Fibroblast of villous mesenchyme (primary cell): ENCODE data around the gene RFTN2. TPM values are rescaled to one million over a fixed set of nuclear protein-coding genes. Genes with fewer than 3 reads are reported as not detected.
"Not testable (repeated sequence)": the region's sequence is repeated elsewhere in the genome, so short reads cannot be mapped to it uniquely, and the experiment has no call there.

ENCODE experiments used
- DNase-seq: peaks from one replicate; pipeline ENCODE4 v3.0.0-alpha.2; 2010; ENCODE audit warnings: low read depth
- H3K4me3 ChIP-seq: 2 replicates; pipeline ENCODE4 v1.5.1; 2011; ENCODE audit warnings: low read depth, mild to moderate bottlenecking, low read length
- total RNA-seq: library from RNA; depleted of rRNA; stranded (reverse); fragments of >200 nt; gene quantifications from 2 replicates; pipeline ENCODE4 v1.2.3, GENCODE V29; 2012
- TF ChIP-seq, protein P1 (sequence below): IDR thresholded peaks from 2 replicates; pipeline ENCODE4 v1.5.1; 2012; ENCODE audit warnings: low read depth, mild to moderate bottlenecking, low read length; ENCODE audit not compliant: insufficient read depth

Gene RFTN2
- total RNA-seq, 1 donor, result 4.7 TPM

DNA sequence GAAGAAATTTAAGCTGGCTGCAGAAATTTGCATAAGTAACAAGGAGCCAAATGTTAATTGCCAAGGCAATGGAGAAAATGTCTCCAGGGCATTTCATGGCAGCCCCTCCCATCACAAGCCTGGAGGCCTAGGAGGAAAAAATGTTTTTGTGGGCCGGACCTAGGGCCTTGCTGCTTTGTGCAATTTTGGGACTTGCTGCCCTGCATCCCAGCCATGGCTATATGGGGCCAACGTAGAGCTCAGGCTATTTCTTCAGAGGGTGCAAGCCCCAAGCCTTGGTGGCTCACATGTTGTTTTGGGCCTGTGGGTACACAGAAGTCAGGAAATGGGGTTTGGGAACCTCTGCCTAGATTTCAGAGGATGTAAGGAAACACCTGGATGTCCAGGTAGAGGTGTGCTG lies 101.8 kb downstream of the RFTN2 start:
- TF ChIP-seq, protein P1, sequence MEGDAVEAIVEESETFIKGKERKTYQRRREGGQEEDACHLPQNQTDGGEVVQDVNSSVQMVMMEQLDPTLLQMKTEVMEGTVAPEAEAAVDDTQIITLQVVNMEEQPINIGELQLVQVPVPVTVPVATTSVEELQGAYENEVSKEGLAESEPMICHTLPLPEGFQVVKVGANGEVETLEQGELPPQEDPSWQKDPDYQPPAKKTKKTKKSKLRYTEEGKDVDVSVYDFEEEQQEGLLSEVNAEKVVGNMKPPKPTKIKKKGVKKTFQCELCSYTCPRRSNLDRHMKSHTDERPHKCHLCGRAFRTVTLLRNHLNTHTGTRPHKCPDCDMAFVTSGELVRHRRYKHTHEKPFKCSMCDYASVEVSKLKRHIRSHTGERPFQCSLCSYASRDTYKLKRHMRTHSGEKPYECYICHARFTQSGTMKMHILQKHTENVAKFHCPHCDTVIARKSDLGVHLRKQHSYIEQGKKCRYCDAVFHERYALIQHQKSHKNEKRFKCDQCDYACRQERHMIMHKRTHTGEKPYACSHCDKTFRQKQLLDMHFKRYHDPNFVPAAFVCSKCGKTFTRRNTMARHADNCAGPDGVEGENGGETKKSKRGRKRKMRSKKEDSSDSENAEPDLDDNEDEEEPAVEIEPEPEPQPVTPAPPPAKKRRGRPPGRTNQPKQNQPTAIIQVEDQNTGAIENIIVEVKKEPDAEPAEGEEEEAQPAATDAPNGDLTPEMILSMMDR, result no peak
- no peak for DNase-seq
- H3K4me3 ChIP-seq, result no peak overlapping the region

GRCh38 chr2:197571627-197572271 lies 103.6 kb downstream of the RFTN2 start:
- peak; percentile 80 for DNase-seq
- TF ChIP-seq, protein P1, result no peak

GRCh38 chr2:197560146-197560665 lies 115.2 kb downstream of the RFTN2 start:
- H3K4me3 ChIP-seq, result no peak overlapping the region
- no peak for DNase-seq
- TF ChIP-seq, protein P1, result no peak

More at GRCh38 chr2:197571627-197572271, 103.6 kb downstream of the RFTN2 start:
- H3K4me3 ChIP-seq, result no peak overlapping the region

DNA sequence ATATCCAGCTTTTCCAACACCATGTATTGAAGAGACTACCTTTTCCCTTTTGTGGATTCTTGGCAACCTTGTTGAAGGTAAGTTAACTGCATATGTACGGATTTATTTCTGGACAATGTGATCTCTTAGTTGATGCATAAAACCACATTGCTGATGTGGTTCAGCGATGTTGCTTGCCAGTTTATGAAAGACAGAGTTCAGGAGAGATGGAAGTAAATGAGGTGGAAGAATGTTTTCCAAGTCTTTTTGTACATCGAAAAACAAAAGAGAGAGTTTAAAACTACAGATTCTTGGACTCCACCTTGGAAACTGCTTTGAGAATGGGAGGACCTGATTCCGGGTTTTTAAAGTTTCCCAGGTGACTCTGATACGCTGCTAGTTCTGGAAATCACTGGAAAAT lies 115.7 kb downstream of the RFTN2 start:
- DNase-seq, result no peak
- TF ChIP-seq, protein P1, result no peak
- H3K4me3 ChIP-seq, result no peak overlapping the region

- TF ChIP-seq, protein P1, result no peak
- DNase-seq, result no peak
- H3K4me3 ChIP-seq, result no peak overlapping the region
These were observed 117.0 kb downstream of the RFTN2 start for GRCh38 chr2:197558393-197558792.

DNA sequence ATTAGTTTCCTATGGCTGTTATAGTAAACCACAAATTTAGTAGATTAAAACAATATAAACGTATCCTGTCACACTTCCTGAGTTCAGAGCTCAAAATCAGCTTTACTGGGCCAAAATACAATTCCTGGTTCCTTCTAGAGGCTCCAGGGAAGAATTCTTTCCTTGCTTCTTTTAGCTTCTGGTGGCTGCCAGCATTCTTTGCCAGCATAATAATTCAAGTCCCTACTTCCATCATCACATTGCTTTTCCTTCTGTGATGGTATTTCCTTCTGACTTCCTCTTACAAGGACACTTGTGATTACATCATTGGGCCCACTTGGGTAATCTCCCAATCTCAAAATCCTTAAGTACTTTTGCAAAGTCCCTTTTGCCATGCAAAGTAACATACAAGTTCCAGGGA lies 118.9 kb downstream of the RFTN2 start:
- DNase-seq, result peak; percentile 6
- TF ChIP-seq, protein P1, result no peak
- H3K4me3 ChIP-seq, result no peak overlapping the region

DNA sequence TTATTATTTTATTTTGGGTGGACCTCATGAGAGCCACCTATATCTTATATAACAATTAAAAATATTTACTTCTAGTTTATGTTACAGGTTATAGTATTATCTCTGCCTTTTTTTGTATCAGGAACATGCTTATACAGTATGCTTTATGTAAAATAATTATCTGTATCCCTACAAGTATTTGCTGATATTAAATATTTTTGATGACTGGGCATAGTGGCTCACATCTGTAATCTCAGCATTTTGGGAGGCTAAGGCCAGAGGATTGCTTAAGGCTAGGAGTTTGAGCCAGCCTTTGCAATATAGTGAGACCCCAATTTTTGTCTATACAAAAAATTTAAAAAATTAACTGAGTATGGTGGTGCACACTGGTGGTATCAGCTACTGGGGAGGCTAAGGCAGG lies 119.9 kb downstream of the RFTN2 start:
- no peak for DNase-seq
- no peak overlapping the region for H3K4me3 ChIP-seq
- TF ChIP-seq, protein P1, result no peak

DNA sequence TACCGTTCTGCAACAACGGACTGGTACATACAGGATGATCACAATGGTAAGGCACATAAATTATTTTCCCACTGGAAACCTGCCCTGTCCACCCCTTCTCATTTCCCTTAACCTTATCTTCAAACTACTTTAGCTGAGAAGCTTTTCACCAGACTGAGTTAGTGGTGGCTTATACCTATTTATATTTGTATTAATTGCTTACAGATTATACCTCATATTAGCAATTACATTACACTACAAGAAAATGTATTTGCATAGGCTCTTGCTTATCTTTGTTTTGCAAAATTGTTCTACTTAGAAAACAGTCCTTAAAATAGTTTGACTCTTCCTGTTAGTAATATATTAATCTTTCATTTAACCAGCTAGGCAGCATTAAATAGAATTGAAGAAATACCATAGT lies 124.1 kb downstream of the RFTN2 start:
- not testable (repeated sequence) for H3K4me3 ChIP-seq, DNase-seq
